GM23338 (cell line): ENCODE data around the gene ANXA6. TPM values are rescaled to one million over a fixed set of nuclear protein-coding genes. Genes with fewer than 3 reads are reported as not detected.

Experiments
- ATAC-seq: fragments of 200-7000 bp; cut with Tn5 transposase; 3 replicates; pipeline ENCODE4 v1.9.1; 2020
- DNase-seq: peaks from one replicate; pipeline ENCODE4 v3.0.0-alpha.2; 2015; ENCODE audit warnings: low spot score
- H2AFZ ChIP-seq: fragments of 200-600 bp; sonication (generic); 2 replicates; pipeline ENCODE4 v1.8.0; 2016; ENCODE audit warnings: antibody characterized with exemption, mild to moderate bottlenecking, moderate library complexity
- H3F3A ChIP-seq: fragments of 200-600 bp; sonication (generic); replicated peaks from 2 replicates; pipeline ENCODE4 v1.8.0; 2017; ENCODE audit warnings: antibody characterized with exemption, mixed run types, low read depth
- H3K27ac ChIP-seq: fragments of 200-600 bp; sonication (generic); 2 replicates; pipeline ENCODE4 v1.6.1; 2016; ENCODE audit warnings: low read depth
- H3K27me3 ChIP-seq: fragments of 200-600 bp; sonication (generic); 2 replicates; pipeline ENCODE4 v1.8.0; 2016; ENCODE audit warnings: mild to moderate bottlenecking, mixed run types, moderate library complexity; ENCODE audit not compliant: insufficient read depth
- H3K36me3 ChIP-seq: fragments of 200-600 bp; sonication (generic); 2 replicates; pipeline ENCODE4 v1.8.0; 2016; ENCODE audit warnings: mild to moderate bottlenecking; ENCODE audit not compliant: insufficient read depth
- H3K4me1 ChIP-seq: fragments of 200-600 bp; sonication (generic); 2 replicates; pipeline ENCODE4 v1.8.0; 2016; ENCODE audit warnings: mild to moderate bottlenecking, moderate library complexity; ENCODE audit not compliant: insufficient read depth
- H3K4me2 ChIP-seq: fragments of 200-600 bp; sonication (generic); 2 replicates; pipeline ENCODE4 v1.7.1; 2017; ENCODE audit warnings: mixed run types
- H3K4me3 ChIP-seq: fragments of 200-600 bp; sonication (generic); 2 replicates; pipeline ENCODE4 v1.6.1; 2016; ENCODE audit warnings: mixed run types
- H3K79me2 ChIP-seq: fragments of 200-600 bp; sonication (generic); replicated peaks from 2 replicates; pipeline ENCODE4 v1.8.0; 2017; ENCODE audit warnings: mild to moderate bottlenecking; ENCODE audit not compliant: insufficient read depth
- H3K9me2 ChIP-seq: fragments of 200-600 bp; sonication (generic); 2 replicates; pipeline ENCODE4 v1.8.0; 2017; ENCODE audit not compliant: insufficient read depth
- H4K20me1 ChIP-seq: fragments of 200-600 bp; sonication (generic); replicated peaks from 2 replicates; pipeline ENCODE4 v1.8.0; 2017; ENCODE audit warnings: mild to moderate bottlenecking; ENCODE audit not compliant: insufficient read depth
- H3K27ac Mint-ChIP-seq: 2 replicates; pipeline ENCODE4 v1.8.0; 2020; ENCODE audit warnings: inconsistent platforms, mild to moderate bottlenecking, moderate library complexity, mixed read lengths
- H3K27me3 Mint-ChIP-seq: 3 replicates; pipeline ENCODE4 v1.8.0; 2022; ENCODE audit warnings: low read depth, mild to moderate bottlenecking, moderate library complexity, mixed read lengths, inconsistent platforms; ENCODE audit not compliant: insufficient read depth, poor library complexity
- H3K36me3 Mint-ChIP-seq: 3 replicates; pipeline ENCODE4 v1.8.0; 2021; ENCODE audit warnings: low read depth, mild to moderate bottlenecking, inconsistent platforms, moderate library complexity, mixed read lengths
- H3K4me1 Mint-ChIP-seq: 3 replicates; pipeline ENCODE4 v1.8.0; 2020; ENCODE audit warnings: mild to moderate bottlenecking, inconsistent platforms, mixed read lengths
- H3K4me3 Mint-ChIP-seq: 3 replicates; pipeline ENCODE4 v1.8.0; 2021; ENCODE audit warnings: moderate library complexity, mild to moderate bottlenecking, inconsistent platforms, mixed read lengths
- H3K9me3 Mint-ChIP-seq: 3 replicates; pipeline ENCODE4 v1.8.0; 2020; ENCODE audit warnings: moderate library complexity, mild to moderate bottlenecking, inconsistent platforms, mixed read lengths
- CREB1 ChIP-seq: fragments of 250-450 bp; sonication (Bioruptor Pico); IDR thresholded peaks from 2 replicates; pipeline ENCODE4 v1.5.0; 2020; ENCODE audit warnings: low read depth, mild to moderate bottlenecking, moderate library complexity
- ETS1 ChIP-seq: IDR thresholded peaks from 2 replicates; pipeline ENCODE4 v1.6.1; 2016; ENCODE audit warnings: antibody characterized with exemption
- NANOG ChIP-seq: IDR thresholded peaks from 2 replicates; pipeline ENCODE4 v1.6.1; 2016; ENCODE audit warnings: antibody characterized with exemption, borderline replicate concordance
- REST ChIP-seq: IDR thresholded peaks from one replicate; pipeline ENCODE4 v1.6.1; 2018; ENCODE audit warnings: antibody characterized with exemption; ENCODE audit not compliant: unreplicated experiment
- STAT1 ChIP-seq: IDR thresholded peaks from one replicate; pipeline ENCODE4 v1.6.1; 2016; ENCODE audit warnings: antibody characterized with exemption; ENCODE audit not compliant: unreplicated experiment
- ZNF114 ChIP-seq: fragments of 250-450 bp; sonication (Bioruptor Pico); IDR thresholded peaks from 2 replicates; pipeline ENCODE4 v1.5.0; 2020; ENCODE audit warnings: mild to moderate bottlenecking, moderate library complexity
- ZNF331 ChIP-seq: fragments of 250-450 bp; sonication (Bioruptor Pico); IDR thresholded peaks from 2 replicates; pipeline ENCODE4 v1.5.0; 2020; ENCODE audit warnings: low read depth, mild to moderate bottlenecking, moderate library complexity
- ZNF462 ChIP-seq: fragments of 250-450 bp; sonication (Bioruptor Pico); IDR thresholded peaks from 2 replicates; pipeline ENCODE4 v1.5.0; 2020; ENCODE audit warnings: mild to moderate bottlenecking, moderate library complexity
- polyA plus RNA-seq: library from polyadenylated mRNA; unstranded; fragments of >200 nt; fragmentation: Nextera tagmentation; extraction: Ambion mirVana; gene quantifications from 2 replicates; pipeline ENCODE4 v1.2.1, GENCODE V29; 2016
- total RNA-seq: library from RNA; depleted of rRNA; stranded (reverse); fragments of >200 nt; shearing (Covaris generic); gene quantifications from 2 replicates; pipeline ENCODE4 v1.2.3, GENCODE V29; 2014

ANXA6 gene
- total and polyA plus RNA-seq, 2 experiments from 2014 or later, result 26.5 to 110 TPM

- H3K4me1 Mint-ChIP-seq, result peaks cover 28% of the 10 kb centered on the region
These were observed 64.1 kb downstream of the ANXA6 start for GRCh38 chr5:151093476-151093889.

More at GRCh38 chr5:151093476-151093889, 64.1 kb downstream of the ANXA6 start:
- Histone ChIP-seq H3K27me3 (no peaks in the 10 kb centered on the region), H3K36me3 (no peaks in the 10 kb centered on the region), H3F3A (no peaks in the 10 kb centered on the region), H2AFZ (no peak overlapping the region), H3K4me3 (no peak overlapping the region), H3K27ac (no peak overlapping the region), H3K4me1 (0 out of 2 replicates have a peak, but pooled peaks cover 6% of the 10 kb centered on the region), H3K4me2 (no peak overlapping the region), H3K9me2 (no peaks in the 10 kb centered on the region), H3K79me2 (no peaks in the 10 kb centered on the region), H4K20me1 (no peaks in the 10 kb centered on the region)
- Mint-ChIP-seq H3K27ac (peak overlapping the region; percentile 1; the same call in 1 of the 2 replicates), H3K36me3 (no peaks in the 10 kb centered on the region), H3K9me3 (no peaks in the 10 kb centered on the region; the same call in 2 of the 3 replicates), H3K4me3 (no peak overlapping the region), H3K27me3 (peaks cover 3% of the 10 kb centered on the region)
- TF ChIP-seq CREB1 (no peak), ZNF331 (CRISPR knock-in tag) (no peak), ETS1 (no peak), ZNF462 (no peak), STAT1 (no peak), ZNF114 (CRISPR knock-in tag) (no peak), NANOG (no peak), REST (no peak)
- DNase-seq (no peak), ATAC-seq (no peak)
